GM12878 (cell line): Measurements from ENCODE around the gene ATL3. TPM values are rescaled to one million over a fixed set of nuclear protein-coding genes. Genes with fewer than 3 reads are reported as not detected.

Experiments
- ATAC-seq: fragments of 200-7000 bp; cut with Tn5 transposase; 3 replicates; pipeline ENCODE4 v1.9.1; 2020; ENCODE audit warnings: mild to moderate bottlenecking, moderate library complexity
- BruUV-seq: library from RNA; stranded (reverse); fragments of 400-500 nt; replicated peaks from 2 replicates; lab custom pipeline; 2021; lab: Mats Ljungman, UMichigan
- CTCF ChIA-PET: fragments of 300-600 bp; sonication (Branson Sonifier 250); formaldehyde crosslinking; extraction: SDS; loops from one replicate; lab custom pipeline; 2021; ENCODE audit warnings: inconsistent platforms; lab: Yijun Ruan, JAX
- POLR2A ChIA-PET: fragments of 350-600 bp; formaldehyde crosslinking; extraction: SDS; loops from one replicate; lab custom pipeline; 2021; ENCODE audit warnings: inconsistent platforms; lab: Charles Lee
- RAD21 ChIA-PET: fragments of 300-600 bp; sonication (Branson Sonifier 250); formaldehyde crosslinking; loops from one replicate; lab custom pipeline; 2023; ENCODE audit warnings: antibody characterized with exemption; ENCODE audit not compliant: unreplicated experiment; lab: Charles Lee
- SMC1A ChIA-PET: fragments of 300-600 bp; sonication (Branson Sonifier 250); formaldehyde crosslinking; loops from one replicate; lab custom pipeline; 2023; ENCODE audit not compliant: unreplicated experiment, uncharacterized antibody; lab: Charles Lee
- DNase-seq: peaks from one replicate; pipeline ENCODE4 v3.0.0-alpha.2; 2011; ENCODE audit warnings: low read depth, low spot score
- FAIRE-seq: peaks from 3 replicates; lab custom pipeline; 2011; peaks lifted over from hg19 to GRCh38; lab: Jason Lieb, UNC
- H2AFZ ChIP-seq: 2 replicates; pipeline ENCODE4 v1.6.0; 2011; ENCODE audit warnings: low read depth, low read length, control low read depth; ENCODE audit not compliant: control insufficient read depth
- H3K27ac ChIP-seq: 2 replicates; pipeline ENCODE4 v1.5.1; 2011; ENCODE audit warnings: control low read depth; ENCODE audit not compliant: control insufficient read depth, insufficient read depth
- H3K27me3 ChIP-seq, 2 experiments: replicated peaks in 1 of 2; 2 replicates each; pipeline versions ENCODE4 v1.6.0 to v1.6.1; 2011; ENCODE audit warnings: low read length in 1 of 2; ENCODE audit not compliant: control insufficient read depth in 2 of 2, insufficient read depth in 2 of 2
- H3K36me3 ChIP-seq, 2 experiments: 2 replicates each; pipeline ENCODE4 v1.5.1; 2011; ENCODE audit warnings: low read length in 1 of 2; ENCODE audit not compliant: control insufficient read depth in 2 of 2, insufficient read depth in 2 of 2
- H3K4me1 ChIP-seq: 2 replicates; pipeline ENCODE4 v1.6.1; 2011; ENCODE audit warnings: mild to moderate bottlenecking, low read length, moderate library complexity, mixed read lengths; ENCODE audit not compliant: control insufficient read depth, insufficient read depth
- H3K4me2 ChIP-seq: 2 replicates; pipeline ENCODE4 v1.6.0; 2011; ENCODE audit warnings: control low read depth; ENCODE audit not compliant: control insufficient read depth, insufficient read depth
- H3K4me3 ChIP-seq: fragments of 200-600 bp; sonication (generic); 2 replicates; pipeline ENCODE4 v1.5.1; 2016
- H3K79me2 ChIP-seq: 2 replicates; pipeline ENCODE4 v1.6.0; 2011; ENCODE audit warnings: low read length; ENCODE audit not compliant: control insufficient read depth, insufficient read depth
- H3K9ac ChIP-seq: 2 replicates; pipeline ENCODE4 v1.8.0; 2011; ENCODE audit warnings: low read length, control low read depth, mixed read lengths; ENCODE audit not compliant: control insufficient read depth, insufficient read depth
- H3K9me3 ChIP-seq: replicated peaks from 3 replicates; pipeline ENCODE4 v1.5.1; 2011; ENCODE audit warnings: mild to moderate bottlenecking, low read length; ENCODE audit not compliant: control insufficient read depth, insufficient read depth
- H4K20me1 ChIP-seq: 2 replicates; pipeline ENCODE4 v1.6.0; 2011; ENCODE audit not compliant: control insufficient read depth, insufficient read depth
- CBX3 ChIP-seq: fragments of 200-600 bp; sonication (generic); IDR thresholded peaks from 2 replicates; pipeline ENCODE4 v1.6.1; 2016; ENCODE audit warnings: low read depth, borderline replicate concordance
- IRF5 ChIP-seq: fragments of 450-650 bp; IDR thresholded peaks from 2 replicates; pipeline ENCODE4 v1.6.1; 2017; ENCODE audit warnings: borderline replicate concordance
- MLLT1 ChIP-seq: fragments of 450-650 bp; IDR thresholded peaks from 2 replicates; pipeline ENCODE4 v1.6.1; 2016; ENCODE audit warnings: mild to moderate bottlenecking
- RUNX3 ChIP-seq: IDR thresholded peaks from 2 replicates; pipeline ENCODE4 v1.6.1; 2012; ENCODE audit warnings: low read length, inconsistent platforms
- SREBF2 ChIP-seq: IDR thresholded peaks from 2 replicates; pipeline ENCODE4 v1.6.1; 2012; ENCODE audit warnings: mild to moderate bottlenecking, low read length
- SRF ChIP-seq, 2 experiments: IDR thresholded peaks; 2 replicates each; pipeline ENCODE4 v1.6.1; 2011; ENCODE audit warnings: low read depth in 2 of 2, low read length in 2 of 2, mild to moderate bottlenecking in 1 of 2, moderate library complexity in 1 of 2
- ZBTB11 ChIP-seq: fragments of 450-650 bp; formaldehyde crosslinking; IDR thresholded peaks from 2 replicates; pipeline ENCODE4 v1.5.0; 2022; ENCODE audit warnings: mild to moderate bottlenecking, missing genetic modification characterization
- ZNF217 ChIP-seq: fragments of 450-650 bp; IDR thresholded peaks from 2 replicates; pipeline ENCODE4 v1.6.1; 2017; ENCODE audit warnings: antibody characterized with exemption, mild to moderate bottlenecking
- ZNF592 ChIP-seq: fragments of 450-650 bp; IDR thresholded peaks from 2 replicates; pipeline ENCODE4 v1.6.1; 2017; ENCODE audit warnings: mild to moderate bottlenecking, moderate library complexity
- ZZZ3 ChIP-seq: IDR thresholded peaks from 2 replicates; pipeline ENCODE4 v1.6.1; 2011; ENCODE audit warnings: low read depth; ENCODE audit not compliant: control insufficient read depth, insufficient read length
- WGBS: methylation state at CpG from one replicate; pipeline ENCODE4 v1.1.6; 2016; ENCODE audit warnings: low lambda C conversion rate; ENCODE audit not compliant: insufficient replicate concordance, insufficient coverage; ENCODE audit errors: missing lambda C conversion rate; 5-methylcytosine and 5-hydroxymethylcytosine counted together
- in situ Hi-C: fragments of 300-500 bp; cut with MboI; formaldehyde crosslinking; loops from 9 replicates; pipeline ENCODE4 v1.14.3; 2018; ENCODE audit warnings: mixed read lengths
- intact Hi-C: fragments of 100-400 bp; cut with micrococcal nuclease; formaldehyde crosslinking; loops from one replicate; pipeline ENCODE4 v1.14.2; 2022; ENCODE audit not compliant: unreplicated experiment
- polyA plus RNA-seq, 11 experiments: library from polyadenylated mRNA; depleted of rRNA in 4 of 11; unstranded in 6 of 11; stranded (reverse) in 5 of 11; fragments of >200 nt; fragmentation: Nextera tagmentation in 4 of 11; fragmentation: Illumina TruSeq in 1 of 11; extraction: Ambion mirVana in 4 of 11; extraction: Trizol in 1 of 11; gene quantifications; 1 replicate in 1 of 11; 2 replicates in 10 of 11; pipeline versions ENCODE4 v1.2.1 to v1.2.3, GENCODE V29; 2011 to 2016; ENCODE audit warnings: inconsistent platforms in 2 of 11, missing spikeins in 2 of 11, low read depth in 1 of 11
- total RNA-seq, 4 experiments: library from RNA; depleted of rRNA in 3 of 4; stranded (reverse); fragments of >200 nt in 3 of 4; fragmentation: Illumina TruSeq in 1 of 4; extraction: Trizol in 1 of 4; gene quantifications; 2 replicates each; pipeline versions ENCODE4 v1.2.1 to v1.2.3, GENCODE V29; 2013 to 2021

The ATL3 gene
- total and polyA plus RNA-seq, 10 of the 15 experiments (the other 5 are each of a cell fraction or from before 2014, with no cell fraction given) = 12.0 to 36.0 (median 21.5) TPM

- no peak for FAIRE-seq
- TF ChIP-seq CBX3 (no peak), ZNF592 (no peak), SREBF2 (no peak), SRF (IDR thresholded peaks at IDR 0.05; ENCODE audit: low read depth in 2 of 2, low read length in 2 of 2) (no peak), MLLT1 (0 out of 2 replicates have a peak, but pooled peaks have one; percentile 5), ZBTB11 (CRISPR knock-in tag) (no peak), IRF5 (no peak), RUNX3 (peak; percentile 30; the same call in 1 of the 2 replicates), ZZZ3 (no peak), ZNF217 (no peak)
Measured at GRCh38 chr11:63682066-63683021, 11.2 kb upstream of the ATL3 start.

More at GRCh38 chr11:63682066-63683021, 11.2 kb upstream of the ATL3 start:
- Histone ChIP-seq H2AFZ (peak overlapping the region; percentile 94), H3K27ac (peak overlapping the region; percentile 76), H3K4me2 (peak overlapping the region; percentile 92), H3K79me2 (peaks cover 35% of the 10 kb centered on the region), H3K4me3 (peak overlapping the region; percentile 82), H3K27me3 (no peaks in the 10 kb centered on the region), H3K36me3 (no peaks in the 10 kb centered on the region), H3K9ac (peak overlapping the region; percentile 88), H4K20me1 (no peaks in the 10 kb centered on the region), H3K9me3 (no peaks in the 10 kb centered on the region), H3K4me1 (peaks cover 10% of the 10 kb centered on the region)
- intact Hi-C loops = no loop called here
- ChIA-PET CTCF (interaction anchor here (0.6 to 3.9 kb wide), 14 partner anchors 8 to 67 kb away, joined by 3 to 31 read pairs (median 4); partner anchors contain the start of gene ATL3), SMC1A (interaction anchor here (0.6 to 1.7 kb wide), 8 partner anchors 8 to 116 kb away, joined by 3 to 5 read pairs (median 4); no protein-coding TSS in a partner anchor), POLR2A (interaction anchor here (0.6 to 2.6 kb wide), 9 partner anchors 9 to 559 kb away, joined by 3 to 21 read pairs (median 9); partner anchors contain the start of genes ATL3, FKBP2 and MARK2), RAD21 (interaction anchor here (0.8 to 2.7 kb wide), 9 partner anchors 11 to 203 kb away, joined by 3 to 20 read pairs (median 3); partner anchors contain the start of genes ATL3 and ZFTA)
- DNase-seq (no peak), ATAC-seq (peak; percentile 44)
- in situ Hi-C loops = no loop called here
- WGBS = 12% methylated on average over 19 of the region's 19 CpGs
- BruUV-seq = TSS peak; percentile 72
